ENCODE data around the gene ANKK1.

Gene ANKK1

GRCh38 chr11:113410414-113411135, 23.0 kb downstream of the ANKK1 start:
- Mint-ChIP-seq H3K27me3 (no peaks in the 10 kb centered on the region), H3K27ac (no peak overlapping the region), H3K4me3 (no peak overlapping the region), H3K9me3 (no peaks in the 10 kb centered on the region), H3K4me1 (ENCODE audit: low read depth) (no peaks in the 10 kb centered on the region), H3K36me3 (ENCODE audit: low read depth) (no peaks in the 10 kb centered on the region)

GRCh38 chr11:113411536-113411935, 24.0 kb downstream of the ANKK1 start:
- H3K4me3 Mint-ChIP-seq, result no peak overlapping the region
- no peaks in the 10 kb centered on the region for H3K9me3 Mint-ChIP-seq
- H3K36me3 Mint-ChIP-seq (ENCODE audit: low read depth), result no peaks in the 10 kb centered on the region
- H3K4me1 Mint-ChIP-seq (ENCODE audit: low read depth), result no peaks in the 10 kb centered on the region
- H3K27me3 Mint-ChIP-seq, result no peaks in the 10 kb centered on the region
- no peak overlapping the region for H3K27ac Mint-ChIP-seq

- no peaks in the 10 kb centered on the region for H3K27me3 Mint-ChIP-seq
- H3K9me3 Mint-ChIP-seq, result no peaks in the 10 kb centered on the region
- H3K27ac Mint-ChIP-seq, result no peak overlapping the region
- H3K36me3 Mint-ChIP-seq (ENCODE audit: low read depth), result no peaks in the 10 kb centered on the region
- H3K4me1 Mint-ChIP-seq (ENCODE audit: low read depth), result no peaks in the 10 kb centered on the region
- no peak overlapping the region for H3K4me3 Mint-ChIP-seq
These were observed 25.1 kb downstream of the ANKK1 start for GRCh38 chr11:113412675-113413074.

- Mint-ChIP-seq H3K27me3 (peaks cover 4% of the 10 kb centered on the region), H3K36me3 (ENCODE audit: low read depth) (no peaks in the 10 kb centered on the region), H3K9me3 (no peaks in the 10 kb centered on the region), H3K4me1 (ENCODE audit: low read depth) (no peaks in the 10 kb centered on the region), H3K27ac (no peak overlapping the region), H3K4me3 (no peak overlapping the region)
These were observed 27.8 kb downstream of the ANKK1 start for GRCh38 chr11:113415343-113415742.

- H3K4me3 Mint-ChIP-seq, result no peak overlapping the region
- H3K27me3 Mint-ChIP-seq, result peaks cover 4% of the 10 kb centered on the region
- no peak overlapping the region for H3K27ac Mint-ChIP-seq
- H3K9me3 Mint-ChIP-seq, result no peaks in the 10 kb centered on the region
- no peaks in the 10 kb centered on the region for H3K4me1 Mint-ChIP-seq (ENCODE audit: low read depth)
- H3K36me3 Mint-ChIP-seq (ENCODE audit: low read depth), result no peaks in the 10 kb centered on the region
These were observed 29.8 kb downstream of the ANKK1 start for GRCh38 chr11:113417428-113417827.

- Mint-ChIP-seq H3K27me3 (peaks cover 4% of the 10 kb centered on the region), H3K4me1 (ENCODE audit: low read depth) (no peaks in the 10 kb centered on the region), H3K27ac (no peak overlapping the region), H3K9me3 (no peaks in the 10 kb centered on the region), H3K4me3 (no peak overlapping the region), H3K36me3 (ENCODE audit: low read depth) (no peaks in the 10 kb centered on the region)
These were observed 31.9 kb downstream of the ANKK1 start for GRCh38 chr11:113419454-113420003.

GRCh38 chr11:113420808-113421207, 33.2 kb downstream of the ANKK1 start:
- no peaks in the 10 kb centered on the region for H3K36me3 Mint-ChIP-seq (ENCODE audit: low read depth)
- no peak overlapping the region for H3K4me3 Mint-ChIP-seq
- H3K27me3 Mint-ChIP-seq, result peaks cover 4% of the 10 kb centered on the region
- no peaks in the 10 kb centered on the region for H3K4me1 Mint-ChIP-seq (ENCODE audit: low read depth)
- no peak overlapping the region for H3K27ac Mint-ChIP-seq
- no peaks in the 10 kb centered on the region for H3K9me3 Mint-ChIP-seq

- H3K27ac Mint-ChIP-seq, result no peak overlapping the region
These were observed 39.1 kb downstream of the ANKK1 start for GRCh38 chr11:113426686-113427085.

GRCh38 chr11:113431746-113432145, 44.2 kb downstream of the ANKK1 start:
- H3K4me1 Mint-ChIP-seq (ENCODE audit: low read depth), result no peaks in the 10 kb centered on the region
- H3K27me3 Mint-ChIP-seq, result no peaks in the 10 kb centered on the region
- H3K27ac Mint-ChIP-seq, result no peak overlapping the region
- no peaks in the 10 kb centered on the region for H3K36me3 Mint-ChIP-seq (ENCODE audit: low read depth)
- no peak overlapping the region for H3K4me3 Mint-ChIP-seq
- H3K9me3 Mint-ChIP-seq, result no peaks in the 10 kb centered on the region

More at GRCh38 chr11:113426686-113427085, 39.1 kb downstream of the ANKK1 start:
- no peaks in the 10 kb centered on the region for H3K36me3 Mint-ChIP-seq (ENCODE audit: low read depth)
- H3K4me3 Mint-ChIP-seq, result no peak overlapping the region
- H3K9me3 Mint-ChIP-seq, result no peaks in the 10 kb centered on the region
- no peaks in the 10 kb centered on the region for H3K27me3 Mint-ChIP-seq
- no peaks in the 10 kb centered on the region for H3K4me1 Mint-ChIP-seq (ENCODE audit: low read depth)

GRCh38 chr11:113435190-113435968, 47.8 kb downstream of the ANKK1 start:
- H3K4me1 Mint-ChIP-seq (ENCODE audit: low read depth), result no peaks in the 10 kb centered on the region
- no peak overlapping the region for H3K4me3 Mint-ChIP-seq
- H3K36me3 Mint-ChIP-seq (ENCODE audit: low read depth), result no peaks in the 10 kb centered on the region
- no peaks in the 10 kb centered on the region for H3K9me3 Mint-ChIP-seq
- no peak overlapping the region for H3K27ac Mint-ChIP-seq
- H3K27me3 Mint-ChIP-seq, result no peaks in the 10 kb centered on the region

- H3K36me3 Mint-ChIP-seq (ENCODE audit: low read depth), result no peaks in the 10 kb centered on the region
- H3K27ac Mint-ChIP-seq, result no peak overlapping the region
- no peaks in the 10 kb centered on the region for H3K4me1 Mint-ChIP-seq (ENCODE audit: low read depth)
- no peaks in the 10 kb centered on the region for H3K9me3 Mint-ChIP-seq
- H3K4me3 Mint-ChIP-seq, result no peak overlapping the region
- H3K27me3 Mint-ChIP-seq, result no peaks in the 10 kb centered on the region
These were observed 49.2 kb downstream of the ANKK1 start for GRCh38 chr11:113436672-113437252.

GRCh38 chr11:113440816-113441215, 53.2 kb downstream of the ANKK1 start:
- Mint-ChIP-seq H3K9me3 (no peaks in the 10 kb centered on the region), H3K27ac (no peak overlapping the region), H3K4me3 (no peak overlapping the region), H3K27me3 (peaks cover 15% of the 10 kb centered on the region), H3K36me3 (ENCODE audit: low read depth) (no peaks in the 10 kb centered on the region), H3K4me1 (ENCODE audit: low read depth) (no peaks in the 10 kb centered on the region)

- H3K27ac Mint-ChIP-seq, result no peak overlapping the region
- no peaks in the 10 kb centered on the region for H3K9me3 Mint-ChIP-seq
- H3K4me3 Mint-ChIP-seq, result no peak overlapping the region
- no peaks in the 10 kb centered on the region for H3K36me3 Mint-ChIP-seq (ENCODE audit: low read depth)
- H3K4me1 Mint-ChIP-seq (ENCODE audit: low read depth), result no peaks in the 10 kb centered on the region
- peaks cover 15% of the 10 kb centered on the region for H3K27me3 Mint-ChIP-seq
These were observed 57.0 kb downstream of the ANKK1 start for GRCh38 chr11:113444502-113445123.

- no peaks in the 10 kb centered on the region for H3K4me1 Mint-ChIP-seq (ENCODE audit: low read depth)
- no peak overlapping the region for H3K27ac Mint-ChIP-seq
- H3K4me3 Mint-ChIP-seq, result no peak overlapping the region
- no peaks in the 10 kb centered on the region for H3K36me3 Mint-ChIP-seq (ENCODE audit: low read depth)
- peaks cover 15% of the 10 kb centered on the region for H3K27me3 Mint-ChIP-seq
- H3K9me3 Mint-ChIP-seq, result no peaks in the 10 kb centered on the region
These were observed 58.5 kb downstream of the ANKK1 start for GRCh38 chr11:113446112-113446511.

GRCh38 chr11:113446938-113447337, 59.4 kb downstream of the ANKK1 start:
- Mint-ChIP-seq H3K4me3 (no peak overlapping the region), H3K27me3 (peaks cover 15% of the 10 kb centered on the region), H3K9me3 (no peaks in the 10 kb centered on the region), H3K36me3 (ENCODE audit: low read depth) (no peaks in the 10 kb centered on the region), H3K27ac (no peak overlapping the region), H3K4me1 (ENCODE audit: low read depth) (no peaks in the 10 kb centered on the region)

Data from stimulated activated naive CD8-positive, alpha-beta T cell treated with anti-CD3 and anti-CD28 coated beads, Interleukin-15, Interleukin-2, amounts not matched to agents 100 ng/mL and 50 ng/mL, for 24 hours (primary cell).